ENCODE measurements around the gene UBAP1. TPM values are rescaled to one million over a fixed set of nuclear protein-coding genes. Genes with fewer than 3 reads are reported as not detected.

Gene UBAP1
- total and polyA plus RNA-seq, 2 of the 4 experiments (the other 2 are of a cell fraction) = 30.6 to 37.0 TPM

- Histone ChIP-seq H3K4me3 (ENCODE audit: insufficient read depth, low read depth, low read length) (no peak overlapping the region), H2AK5ac (ENCODE audit: low read depth, low read length) (no peak overlapping the region), H2BK5ac (ENCODE audit: low read depth, low read length, poor library complexity, severe bottlenecking) (no peak overlapping the region), H3K9me1 (ENCODE audit: insufficient read depth, low read length) (no peaks in the 10 kb centered on the region), H3K18ac (ENCODE audit: low read depth, low read length) (no peak overlapping the region), H4K91ac (ENCODE audit: insufficient read depth, low read depth, low read length) (no peak overlapping the region), H3K4me2 (ENCODE audit: low read depth, low read length) (no peak overlapping the region), H3K27me3 (ENCODE audit: control insufficient read depth, insufficient read depth, low read length) (peaks cover 2% of the 10 kb centered on the region; the same call in 1 of the 2 replicates), H4K8ac (ENCODE audit: low read depth in 2 of 2, low read length in 2 of 2) (no peak overlapping the region), H3K27ac (ENCODE audit: insufficient read depth, low read length) (no peak overlapping the region), H4K20me1 (ENCODE audit: insufficient read depth, low read length) (no peaks in the 10 kb centered on the region), H3K36me3 (ENCODE audit: control insufficient read depth, insufficient read depth, low read length) (no peaks in the 10 kb centered on the region), H2BK20ac (ENCODE audit: low read depth, low read length) (no peak overlapping the region), H4K5ac (ENCODE audit: low read depth, low read length) (no peak overlapping the region), H2BK120ac (ENCODE audit: low read depth, low read length) (no peak overlapping the region), H2BK15ac (ENCODE audit: low read depth, low read length) (no peak overlapping the region), H3K79me1 (ENCODE audit: low read depth in 1 of 2, low read length in 2 of 2) (no peaks in the 10 kb centered on the region), H3K14ac (replicated peaks; ENCODE audit: low read depth, low read length) (no peak overlapping the region), H3K9ac (ENCODE audit: low read depth, low read length) (no peak overlapping the region), H3K4me1 (ENCODE audit: control insufficient read depth, insufficient read depth, low read length) (no peaks in the 10 kb centered on the region), H3K23ac (ENCODE audit: low read depth, low read length) (no peak overlapping the region), H2AK9ac (replicated peaks; ENCODE audit: low read depth, low read length, poor library complexity) (no peak overlapping the region), H3K4ac (ENCODE audit: low read depth, low read length) (no peak overlapping the region), H2AFZ (replicated peaks; ENCODE audit: low read length, poor library complexity) (no peak overlapping the region), H3K56ac (ENCODE audit: extremely low read depth, insufficient read depth, low read length) (no peak overlapping the region), H3K9me3 (ENCODE audit: control insufficient read depth, insufficient read depth, low read length) (no peaks in the 10 kb centered on the region)
- dilution Hi-C loops (cut with HindIII; ENCODE audit: low sequenced_read_pairs, unreplicated experiment) (no loop called here), in situ Hi-C loops (cut with MboI; ENCODE audit: low sequenced_read_pairs) (no loop called here), intact Hi-C loops (cut with micrococcal nuclease) (no loop called here)
- no TSS peak for BruUV-seq (replicated peaks)
- TF ChIP-seq CHD1 (IDR thresholded peaks at IDR 0.05; ENCODE audit: low read depth, low read length) (no peak), SMC3 (IDR thresholded peaks at IDR 0.05; ENCODE audit: low read depth, low read length) (no peak), CTCF (conservative IDR thresholded peaks at IDR 0.05; ENCODE audit: low read depth, low read length) (no peak), USF2 (IDR thresholded peaks at IDR 0.05; ENCODE audit: low read depth, low read length) (no peak), MAZ (IDR thresholded peaks at IDR 0.05; ENCODE audit: borderline replicate concordance, low read depth, low read length) (no peak), ELK1 (IDR thresholded peaks at IDR 0.05; ENCODE audit: borderline replicate concordance, low read depth, low read length) (no peak)
- CTCF ChIA-PET = interaction anchor here (0.7 kb wide), 1 partner anchor 964 kb away, joined by 5 read pairs; no protein-coding TSS in a partner anchor
- POLR2A ChIA-PET (ENCODE audit: unreplicated experiment) = interaction anchor here (0.6 kb wide), 1 partner anchor 42 kb away, joined by 7 read pairs; no protein-coding TSS in a partner anchor
- WGBS, 2 experiments (ENCODE audit: extremely low coverage in 2 of 2, insufficient read length in 1 of 2) = no CpG with 5 or more reads among the region's 1 CpG
- DNase-seq (no peak), ATAC-seq (ENCODE audit: low read depth) (no peak)
Measured at GRCh38 chr9:34170237-34170991, 8.4 kb upstream of the UBAP1 start.

Measured in IMR-90 (cell line).